Measurements from ENCODE around the gene PSPN.

The PSPN gene

DNA sequence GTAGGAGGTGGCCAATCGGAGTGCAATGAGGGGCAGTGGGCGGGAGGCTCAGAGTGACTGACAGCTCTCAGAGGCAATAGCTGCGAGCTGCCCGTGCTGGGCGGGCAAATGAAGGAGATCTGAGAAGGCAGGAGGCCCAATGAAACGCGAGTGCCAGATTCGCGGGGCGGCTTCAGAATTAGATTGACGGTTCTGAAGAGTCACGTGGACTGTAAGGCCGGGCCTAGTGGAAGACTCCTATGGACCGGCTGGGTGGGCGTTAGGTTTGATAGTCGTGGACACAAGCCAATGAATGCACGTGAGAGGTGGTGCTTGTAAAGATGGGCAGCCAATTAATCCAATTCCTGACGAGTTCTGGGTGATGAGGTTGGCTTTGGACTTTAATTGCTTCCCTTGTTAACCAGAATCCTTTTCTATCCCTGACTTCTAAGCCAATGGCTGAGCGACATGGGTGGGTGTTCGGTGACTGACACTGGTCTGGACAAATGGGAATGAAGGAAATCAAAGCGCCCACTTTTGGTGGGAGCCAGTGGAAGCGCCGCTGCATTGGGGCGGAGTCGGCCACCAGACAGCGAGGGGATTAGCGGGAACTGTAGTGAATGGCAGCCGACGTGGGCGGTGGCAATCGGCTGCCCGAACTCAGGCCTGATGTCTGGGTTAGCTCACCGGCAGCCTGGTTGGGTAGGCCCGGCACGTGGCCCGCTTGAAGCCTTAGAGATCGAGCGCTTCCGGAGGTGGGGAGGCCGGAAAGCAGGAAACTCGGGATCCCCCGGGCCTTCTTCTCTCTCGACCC, 49.4 kb upstream of the PSPN start (continued):
- TF ChIP-seq, protein P1, sequence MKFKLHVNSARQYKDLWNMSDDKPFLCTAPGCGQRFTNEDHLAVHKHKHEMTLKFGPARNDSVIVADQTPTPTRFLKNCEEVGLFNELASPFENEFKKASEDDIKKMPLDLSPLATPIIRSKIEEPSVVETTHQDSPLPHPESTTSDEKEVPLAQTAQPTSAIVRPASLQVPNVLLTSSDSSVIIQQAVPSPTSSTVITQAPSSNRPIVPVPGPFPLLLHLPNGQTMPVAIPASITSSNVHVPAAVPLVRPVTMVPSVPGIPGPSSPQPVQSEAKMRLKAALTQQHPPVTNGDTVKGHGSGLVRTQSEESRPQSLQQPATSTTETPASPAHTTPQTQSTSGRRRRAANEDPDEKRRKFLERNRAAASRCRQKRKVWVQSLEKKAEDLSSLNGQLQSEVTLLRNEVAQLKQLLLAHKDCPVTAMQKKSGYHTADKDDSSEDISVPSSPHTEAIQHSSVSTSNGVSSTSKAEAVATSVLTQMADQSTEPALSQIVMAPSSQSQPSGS (tag by site-specific recombination; IDR thresholded peaks at IDR 0.05; ENCODE audit: low read depth) = no peak
- TF ChIP-seq ZNF624 (tag by site-specific recombination; IDR thresholded peaks at IDR 0.05) (no peak), ZNF16 (tag by site-specific recombination; IDR thresholded peaks at IDR 0.05; ENCODE audit: low read depth) (no peak), ZNF701 (tag by site-specific recombination; IDR thresholded peaks at IDR 0.05) (no peak), ZNF239 (tag by site-specific recombination; IDR thresholded peaks at IDR 0.05) (no peak), ZNF2 (tag by site-specific recombination; IDR thresholded peaks at IDR 0.05) (no peak), ZEB2 (tag by site-specific recombination; IDR thresholded peaks at IDR 0.05) (no peak), ZNF391 (tag by site-specific recombination; IDR thresholded peaks at IDR 0.05; ENCODE audit: borderline replicate concordance, low read depth) (no peak), MYNN (tag by site-specific recombination; IDR thresholded peaks at IDR 0.05; ENCODE audit: borderline replicate concordance) (no peak), ZNF560 (tag by site-specific recombination; IDR thresholded peaks at IDR 0.05; ENCODE audit: borderline replicate concordance) (no peak), HOXD13 (CRISPR knock-in tag; IDR thresholded peaks at IDR 0.05; ENCODE audit: borderline replicate concordance) (peak; percentile 99), KLF8 (tag by site-specific recombination; IDR thresholded peaks at IDR 0.05) (peak; percentile 60; the same call in 1 of the 2 replicates), ZSCAN30 (tag by site-specific recombination; IDR thresholded peaks at IDR 0.05) (peak; percentile 83), ZNF155 (tag by site-specific recombination; IDR thresholded peaks at IDR 0.05) (no peak), ZNF146 (tag by site-specific recombination; IDR thresholded peaks at IDR 0.05) (no peak), ZNF677 (tag by site-specific recombination; IDR thresholded peaks at IDR 0.05) (no peak), SP3 (tag by site-specific recombination; IDR thresholded peaks at IDR 0.05) (peak; percentile 99), KLF7 (tag by site-specific recombination; IDR thresholded peaks at IDR 0.05; ENCODE audit: borderline replicate concordance) (0 out of 2 replicates have a peak, but pooled peaks have one; percentile 25), ZNF544 (tag by site-specific recombination; IDR thresholded peaks at IDR 0.05) (no peak)
- TF ChIP-seq, protein P2, sequence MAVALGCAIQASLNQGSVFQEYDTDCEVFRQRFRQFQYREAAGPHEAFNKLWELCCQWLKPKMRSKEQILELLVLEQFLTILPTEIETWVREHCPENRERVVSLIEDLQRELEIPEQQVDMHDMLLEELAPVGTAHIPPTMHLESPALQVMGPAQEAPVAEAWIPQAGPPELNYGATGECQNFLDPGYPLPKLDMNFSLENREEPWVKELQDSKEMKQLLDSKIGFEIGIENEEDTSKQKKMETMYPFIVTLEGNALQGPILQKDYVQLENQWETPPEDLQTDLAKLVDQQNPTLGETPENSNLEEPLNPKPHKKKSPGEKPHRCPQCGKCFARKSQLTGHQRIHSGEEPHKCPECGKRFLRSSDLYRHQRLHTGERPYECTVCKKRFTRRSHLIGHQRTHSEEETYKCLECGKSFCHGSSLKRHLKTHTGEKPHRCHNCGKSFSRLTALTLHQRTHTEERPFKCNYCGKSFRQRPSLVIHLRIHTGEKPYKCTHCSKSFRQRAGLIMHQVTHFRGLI (tag by site-specific recombination; IDR thresholded peaks at IDR 0.05) = no peak
- TF ChIP-seq, protein P3, sequence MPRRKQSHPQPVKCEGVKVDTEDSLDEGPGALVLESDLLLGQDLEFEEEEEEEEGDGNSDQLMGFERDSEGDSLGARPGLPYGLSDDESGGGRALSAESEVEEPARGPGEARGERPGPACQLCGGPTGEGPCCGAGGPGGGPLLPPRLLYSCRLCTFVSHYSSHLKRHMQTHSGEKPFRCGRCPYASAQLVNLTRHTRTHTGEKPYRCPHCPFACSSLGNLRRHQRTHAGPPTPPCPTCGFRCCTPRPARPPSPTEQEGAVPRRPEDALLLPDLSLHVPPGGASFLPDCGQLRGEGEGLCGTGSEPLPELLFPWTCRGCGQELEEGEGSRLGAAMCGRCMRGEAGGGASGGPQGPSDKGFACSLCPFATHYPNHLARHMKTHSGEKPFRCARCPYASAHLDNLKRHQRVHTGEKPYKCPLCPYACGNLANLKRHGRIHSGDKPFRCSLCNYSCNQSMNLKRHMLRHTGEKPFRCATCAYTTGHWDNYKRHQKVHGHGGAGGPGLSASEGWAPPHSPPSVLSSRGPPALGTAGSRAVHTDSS (tag by site-specific recombination; IDR thresholded peaks at IDR 0.05) = no peak
- TF ChIP-seq, protein P4, sequence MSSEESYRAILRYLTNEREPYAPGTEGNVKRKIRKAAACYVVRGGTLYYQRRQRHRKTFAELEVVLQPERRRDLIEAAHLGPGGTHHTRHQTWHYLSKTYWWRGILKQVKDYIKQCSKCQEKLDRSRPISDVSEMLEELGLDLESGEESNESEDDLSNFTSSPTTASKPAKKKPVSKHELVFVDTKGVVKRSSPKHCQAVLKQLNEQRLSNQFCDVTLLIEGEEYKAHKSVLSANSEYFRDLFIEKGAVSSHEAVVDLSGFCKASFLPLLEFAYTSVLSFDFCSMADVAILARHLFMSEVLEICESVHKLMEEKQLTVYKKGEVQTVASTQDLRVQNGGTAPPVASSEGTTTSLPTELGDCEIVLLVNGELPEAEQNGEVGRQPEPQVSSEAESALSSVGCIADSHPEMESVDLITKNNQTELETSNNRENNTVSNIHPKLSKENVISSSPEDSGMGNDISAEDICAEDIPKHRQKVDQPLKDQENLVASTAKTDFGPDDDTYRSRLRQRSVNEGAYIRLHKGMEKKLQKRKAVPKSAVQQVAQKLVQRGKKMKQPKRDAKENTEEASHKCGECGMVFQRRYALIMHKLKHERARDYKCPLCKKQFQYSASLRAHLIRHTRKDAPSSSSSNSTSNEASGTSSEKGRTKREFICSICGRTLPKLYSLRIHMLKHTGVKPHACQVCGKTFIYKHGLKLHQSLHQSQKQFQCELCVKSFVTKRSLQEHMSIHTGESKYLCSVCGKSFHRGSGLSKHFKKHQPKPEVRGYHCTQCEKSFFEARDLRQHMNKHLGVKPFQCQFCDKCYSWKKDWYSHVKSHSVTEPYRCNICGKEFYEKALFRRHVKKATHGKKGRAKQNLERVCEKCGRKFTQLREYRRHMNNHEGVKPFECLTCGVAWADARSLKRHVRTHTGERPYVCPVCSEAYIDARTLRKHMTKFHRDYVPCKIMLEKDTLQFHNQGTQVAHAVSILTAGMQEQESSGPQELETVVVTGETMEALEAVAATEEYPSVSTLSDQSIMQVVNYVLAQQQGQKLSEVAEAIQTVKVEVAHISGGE (tag by site-specific recombination; conservative IDR thresholded peaks at IDR 0.05; ENCODE audit: low read depth) = no peak
- TF ChIP-seq, protein P5, sequence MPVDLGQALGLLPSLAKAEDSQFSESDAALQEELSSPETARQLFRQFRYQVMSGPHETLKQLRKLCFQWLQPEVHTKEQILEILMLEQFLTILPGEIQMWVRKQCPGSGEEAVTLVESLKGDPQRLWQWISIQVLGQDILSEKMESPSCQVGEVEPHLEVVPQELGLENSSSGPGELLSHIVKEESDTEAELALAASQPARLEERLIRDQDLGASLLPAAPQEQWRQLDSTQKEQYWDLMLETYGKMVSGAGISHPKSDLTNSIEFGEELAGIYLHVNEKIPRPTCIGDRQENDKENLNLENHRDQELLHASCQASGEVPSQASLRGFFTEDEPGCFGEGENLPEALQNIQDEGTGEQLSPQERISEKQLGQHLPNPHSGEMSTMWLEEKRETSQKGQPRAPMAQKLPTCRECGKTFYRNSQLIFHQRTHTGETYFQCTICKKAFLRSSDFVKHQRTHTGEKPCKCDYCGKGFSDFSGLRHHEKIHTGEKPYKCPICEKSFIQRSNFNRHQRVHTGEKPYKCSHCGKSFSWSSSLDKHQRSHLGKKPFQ (tag by site-specific recombination; IDR thresholded peaks at IDR 0.05) = no peak
- TF ChIP-seq, protein P6, sequence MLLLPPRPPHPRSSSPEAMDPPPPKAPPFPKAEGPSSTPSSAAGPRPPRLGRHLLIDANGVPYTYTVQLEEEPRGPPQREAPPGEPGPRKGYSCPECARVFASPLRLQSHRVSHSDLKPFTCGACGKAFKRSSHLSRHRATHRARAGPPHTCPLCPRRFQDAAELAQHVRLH (tag by site-specific recombination; IDR thresholded peaks at IDR 0.05) = peak; percentile 70
- TF ChIP-seq, protein P7, sequence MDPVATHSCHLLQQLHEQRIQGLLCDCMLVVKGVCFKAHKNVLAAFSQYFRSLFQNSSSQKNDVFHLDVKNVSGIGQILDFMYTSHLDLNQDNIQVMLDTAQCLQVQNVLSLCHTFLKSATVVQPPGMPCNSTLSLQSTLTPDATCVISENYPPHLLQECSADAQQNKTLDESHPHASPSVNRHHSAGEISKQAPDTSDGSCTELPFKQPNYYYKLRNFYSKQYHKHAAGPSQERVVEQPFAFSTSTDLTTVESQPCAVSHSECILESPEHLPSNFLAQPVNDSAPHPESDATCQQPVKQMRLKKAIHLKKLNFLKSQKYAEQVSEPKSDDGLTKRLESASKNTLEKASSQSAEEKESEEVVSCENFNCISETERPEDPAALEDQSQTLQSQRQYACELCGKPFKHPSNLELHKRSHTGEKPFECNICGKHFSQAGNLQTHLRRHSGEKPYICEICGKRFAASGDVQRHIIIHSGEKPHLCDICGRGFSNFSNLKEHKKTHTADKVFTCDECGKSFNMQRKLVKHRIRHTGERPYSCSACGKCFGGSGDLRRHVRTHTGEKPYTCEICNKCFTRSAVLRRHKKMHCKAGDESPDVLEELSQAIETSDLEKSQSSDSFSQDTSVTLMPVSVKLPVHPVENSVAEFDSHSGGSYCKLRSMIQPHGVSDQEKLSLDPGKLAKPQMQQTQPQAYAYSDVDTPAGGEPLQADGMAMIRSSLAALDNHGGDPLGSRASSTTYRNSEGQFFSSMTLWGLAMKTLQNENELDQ (tag by site-specific recombination; IDR thresholded peaks at IDR 0.05; ENCODE audit: low read depth) = no peak

All from HEK293 (cell line).